ENCODE data around the gene EPX. TPM values are rescaled to one million over a fixed set of nuclear protein-coding genes. Genes with fewer than 3 reads are reported as not detected.
A peak's percentile ranks its signal among the peaks of the same experiment; 100 is the strongest.

The EPX gene
- total RNA-seq, 1 experiment from 2014 or later = not detected

DNA sequence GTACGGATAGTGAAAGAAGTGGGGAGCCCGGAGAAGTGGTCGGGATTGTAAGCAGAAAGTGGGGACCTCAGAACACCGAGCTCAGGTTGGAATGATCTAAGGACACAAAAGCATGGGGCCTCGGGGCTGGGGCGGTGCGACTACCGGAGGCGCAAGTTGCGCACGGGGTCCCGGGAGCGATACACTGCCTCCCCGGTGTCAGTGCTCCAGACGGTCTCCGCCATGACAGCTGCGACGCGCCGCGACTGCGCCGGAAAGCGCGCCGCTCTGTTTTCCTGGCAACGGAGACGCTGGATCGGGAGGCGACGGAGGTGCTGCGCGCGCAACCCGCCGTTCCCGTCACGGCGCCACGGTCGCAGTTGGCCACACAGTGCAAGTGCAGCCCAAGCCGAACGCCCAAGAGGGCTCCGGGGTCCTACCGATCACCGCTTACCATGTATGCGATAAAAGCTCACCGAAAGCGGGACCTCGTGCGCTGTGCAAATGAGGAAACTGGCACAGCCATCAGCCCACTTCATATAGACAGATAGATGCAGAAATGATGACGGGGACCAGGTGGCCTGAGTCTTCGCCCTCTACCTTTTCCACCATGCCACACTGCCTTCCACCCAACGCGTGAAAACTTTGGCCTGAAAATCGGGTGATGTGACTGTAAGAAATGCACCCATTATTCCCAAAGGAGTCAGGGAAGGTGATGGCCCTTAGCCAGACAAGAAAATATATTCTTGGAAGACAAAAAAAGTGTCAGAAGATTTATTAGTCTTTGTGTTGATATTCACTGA, 26.7 kb downstream of the EPX start, which contains the start of gene MKS1:
MKS1 (minus strand) TSS at position 249 of the 782 bp plus-strand sequence; CDS start at position 224, 25 bp downstream.
- intact Hi-C loops (cut with micrococcal nuclease; ENCODE audit: unreplicated experiment) = no loop called here
- Histone ChIP-seq H3K4me1 (ENCODE audit: insufficient read depth, low read length, poor library complexity, severe bottlenecking) (peaks cover 5% of the 10 kb centered on the region), H3K27ac (ENCODE audit: low read depth, low read length, poor library complexity, severe bottlenecking) (peak within 1 kb of the TSS; percentile 47), H3K27me3 (replicated peaks; ENCODE audit: insufficient read depth, low read depth, low read length, poor library complexity) (no peaks in the 10 kb centered on the region), H3K36me3 (ENCODE audit: insufficient read depth, low read length, poor library complexity, severe bottlenecking) (no peaks in the 10 kb centered on the region), H3K4me3 (ENCODE audit: low read depth, low read length, poor library complexity, severe bottlenecking) (peak within 1 kb of the TSS; percentile 63), H3K9me3 (ENCODE audit: low read depth, low read length, poor library complexity, severe bottlenecking) (no peaks in the 10 kb centered on the region)
- POLR2A ChIA-PET (ENCODE audit: low non-redundant PET) = interaction anchor here (0.5 kb wide), 1 partner anchor 9 kb away, joined by 3 read pairs; no protein-coding TSS in a partner anchor
- BruUV-seq (replicated peaks) = no TSS peak
- TF ChIP-seq EZH2 (IDR thresholded peaks at IDR 0.05; ENCODE audit: borderline replicate concordance, low read depth, low read length, poor library complexity, severe bottlenecking) = no peak
- TF ChIP-seq, protein P1, sequence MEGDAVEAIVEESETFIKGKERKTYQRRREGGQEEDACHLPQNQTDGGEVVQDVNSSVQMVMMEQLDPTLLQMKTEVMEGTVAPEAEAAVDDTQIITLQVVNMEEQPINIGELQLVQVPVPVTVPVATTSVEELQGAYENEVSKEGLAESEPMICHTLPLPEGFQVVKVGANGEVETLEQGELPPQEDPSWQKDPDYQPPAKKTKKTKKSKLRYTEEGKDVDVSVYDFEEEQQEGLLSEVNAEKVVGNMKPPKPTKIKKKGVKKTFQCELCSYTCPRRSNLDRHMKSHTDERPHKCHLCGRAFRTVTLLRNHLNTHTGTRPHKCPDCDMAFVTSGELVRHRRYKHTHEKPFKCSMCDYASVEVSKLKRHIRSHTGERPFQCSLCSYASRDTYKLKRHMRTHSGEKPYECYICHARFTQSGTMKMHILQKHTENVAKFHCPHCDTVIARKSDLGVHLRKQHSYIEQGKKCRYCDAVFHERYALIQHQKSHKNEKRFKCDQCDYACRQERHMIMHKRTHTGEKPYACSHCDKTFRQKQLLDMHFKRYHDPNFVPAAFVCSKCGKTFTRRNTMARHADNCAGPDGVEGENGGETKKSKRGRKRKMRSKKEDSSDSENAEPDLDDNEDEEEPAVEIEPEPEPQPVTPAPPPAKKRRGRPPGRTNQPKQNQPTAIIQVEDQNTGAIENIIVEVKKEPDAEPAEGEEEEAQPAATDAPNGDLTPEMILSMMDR (conservative IDR thresholded peaks at IDR 0.05; ENCODE audit: low read depth, low read length) = peak; percentile 67
- peak; percentile 96 for DNase-seq (ENCODE audit: low spot score)
- CTCF ChIA-PET = no interaction called here

DNA sequence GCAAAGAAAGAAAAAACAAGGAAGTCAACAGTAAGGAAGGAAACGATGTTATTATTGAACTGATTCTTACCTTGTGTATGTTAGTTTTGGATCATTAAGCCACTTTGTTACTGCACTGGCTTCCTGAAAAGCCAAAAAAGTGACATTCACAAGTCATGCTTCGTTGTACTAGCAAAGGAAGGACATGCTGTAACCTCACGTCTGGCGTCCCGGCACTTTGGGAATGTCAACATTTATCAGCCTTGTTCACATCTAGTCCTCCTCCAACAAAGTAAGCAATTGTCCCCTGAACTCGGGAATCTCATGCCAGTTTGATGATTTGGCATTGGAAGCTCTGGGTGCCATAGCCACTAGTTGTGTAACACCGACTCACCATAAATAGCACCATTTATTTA, 27.3 kb downstream of the EPX start:
- CTCF ChIA-PET = interaction anchor here (0.7 kb wide), 1 partner anchor 79 kb away, joined by 6 read pairs; no protein-coding TSS in a partner anchor
- Histone ChIP-seq H3K9me3 (ENCODE audit: low read depth, low read length, poor library complexity, severe bottlenecking) (no peaks in the 10 kb centered on the region), H3K36me3 (ENCODE audit: insufficient read depth, low read length, poor library complexity, severe bottlenecking) (no peaks in the 10 kb centered on the region), H3K4me1 (ENCODE audit: insufficient read depth, low read length, poor library complexity, severe bottlenecking) (peaks cover 5% of the 10 kb centered on the region), H3K4me3 (ENCODE audit: low read depth, low read length, poor library complexity, severe bottlenecking) (peak overlapping the region; percentile 63), H3K27ac (ENCODE audit: low read depth, low read length, poor library complexity, severe bottlenecking) (peak overlapping the region; percentile 47), H3K27me3 (replicated peaks; ENCODE audit: insufficient read depth, low read depth, low read length, poor library complexity) (no peaks in the 10 kb centered on the region)
- intact Hi-C loops (cut with micrococcal nuclease; ENCODE audit: unreplicated experiment) = no loop called here
- no peak for DNase-seq (ENCODE audit: low spot score)
- BruUV-seq (replicated peaks) = no TSS peak
- POLR2A ChIA-PET (ENCODE audit: low non-redundant PET) = no interaction called here
- TF ChIP-seq, protein P1 (conservative IDR thresholded peaks at IDR 0.05; ENCODE audit: low read depth, low read length) = no peak
- TF ChIP-seq EZH2 (IDR thresholded peaks at IDR 0.05; ENCODE audit: borderline replicate concordance, low read depth, low read length, poor library complexity, severe bottlenecking) = no peak

DNA sequence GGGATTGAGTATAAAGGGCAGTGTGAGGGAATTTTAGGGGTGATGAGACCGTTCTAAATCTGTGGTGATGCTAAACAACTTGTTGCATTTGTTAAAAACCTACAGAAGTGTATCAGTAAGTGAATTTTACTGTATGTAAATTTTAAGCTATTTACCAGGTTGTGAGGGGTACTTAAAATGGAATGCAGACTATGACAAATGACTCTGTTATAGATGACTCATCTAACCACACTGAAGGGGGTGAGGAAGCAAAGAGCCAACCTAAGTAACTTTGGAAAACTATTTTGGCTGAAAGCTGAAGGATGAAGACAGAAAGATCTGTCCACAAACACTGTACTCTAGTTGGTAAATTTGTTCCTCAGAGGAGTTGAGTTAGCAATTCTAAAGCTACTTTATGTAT, 31.8 kb downstream of the EPX start:
- DNase-seq (ENCODE audit: low spot score) = peak; percentile 42
- TF ChIP-seq, protein P1 (conservative IDR thresholded peaks at IDR 0.05; ENCODE audit: low read depth, low read length) = no peak
- no peak for TF ChIP-seq EZH2 (IDR thresholded peaks at IDR 0.05; ENCODE audit: borderline replicate concordance, low read depth, low read length, poor library complexity, severe bottlenecking)
- Histone ChIP-seq H3K4me1 (ENCODE audit: insufficient read depth, low read length, poor library complexity, severe bottlenecking) (peaks cover 5% of the 10 kb centered on the region), H3K27ac (ENCODE audit: low read depth, low read length, poor library complexity, severe bottlenecking) (no peak overlapping the region), H3K4me3 (ENCODE audit: low read depth, low read length, poor library complexity, severe bottlenecking) (no peak overlapping the region), H3K9me3 (ENCODE audit: low read depth, low read length, poor library complexity, severe bottlenecking) (no peaks in the 10 kb centered on the region), H3K36me3 (ENCODE audit: insufficient read depth, low read length, poor library complexity, severe bottlenecking) (no peaks in the 10 kb centered on the region), H3K27me3 (replicated peaks; ENCODE audit: insufficient read depth, low read depth, low read length, poor library complexity) (no peaks in the 10 kb centered on the region)
- no TSS peak for BruUV-seq (replicated peaks)
- intact Hi-C loops (cut with micrococcal nuclease; ENCODE audit: unreplicated experiment) = no loop called here
- POLR2A ChIA-PET (ENCODE audit: low non-redundant PET) = no interaction called here
- CTCF ChIA-PET = interaction anchor here (0.8 kb wide), 1 partner anchor 26 kb away, joined by 3 read pairs; no protein-coding TSS in a partner anchor

Data from A673 (cell line).